DND-41 (cell line): ENCODE data around the gene IGSF11.

Experiments
- ATAC-seq: fragments of 200-7000 bp; cut with Tn5 transposase; 3 replicates; pipeline ENCODE4 v1.9.1; 2021; ENCODE audit warnings: low read depth; ENCODE audit not compliant: insufficient read depth
- DNase-seq: peaks from one replicate; pipeline ENCODE4 v3.0.0-alpha.2; 2020
- H2AFZ ChIP-seq: 2 replicates; pipeline ENCODE4 v1.6.0; 2012; ENCODE audit warnings: low read depth, low read length
- H3K27ac ChIP-seq: 2 replicates; pipeline ENCODE4 v1.5.1; 2012; ENCODE audit warnings: low read length, inconsistent platforms
- H3K27me3 ChIP-seq: fragments of 200-600 bp; sonication (generic); 2 replicates; pipeline ENCODE4 v1.6.0; 2012; ENCODE audit warnings: low read length, mild to moderate bottlenecking, inconsistent platforms; ENCODE audit not compliant: insufficient read depth, poor library complexity
- H3K36me3 ChIP-seq: 2 replicates; pipeline ENCODE4 v1.5.1; 2012; ENCODE audit warnings: low read length, inconsistent platforms; ENCODE audit not compliant: insufficient read depth
- H3K4me1 ChIP-seq: 2 replicates; pipeline ENCODE4 v1.5.1; 2012; ENCODE audit warnings: mild to moderate bottlenecking, low read length; ENCODE audit not compliant: insufficient read depth
- H3K4me2 ChIP-seq: 2 replicates; pipeline ENCODE4 v1.6.0; 2012; ENCODE audit warnings: mild to moderate bottlenecking, moderate library complexity, low read length, inconsistent platforms; ENCODE audit not compliant: insufficient read depth
- H3K4me3 ChIP-seq, 2 experiments: fragments of 200-600 bp in 1 of 2; shearing (Covaris generic) in 1 of 2; 2 replicates each; pipeline ENCODE4 v1.5.1; 2012 to 2016; ENCODE audit warnings: inconsistent platforms in 2 of 2, low read length in 2 of 2, mild to moderate bottlenecking in 2 of 2, low read depth in 1 of 2, moderate library complexity in 1 of 2
- H3K79me2 ChIP-seq: 2 replicates; pipeline ENCODE4 v1.6.0; 2012; ENCODE audit warnings: low read length, inconsistent platforms; ENCODE audit not compliant: insufficient read depth
- H3K9ac ChIP-seq: 2 replicates; pipeline ENCODE4 v1.6.0; 2012; ENCODE audit warnings: low read depth, mild to moderate bottlenecking, inconsistent platforms, low read length, moderate library complexity
- H3K9me3 ChIP-seq: 2 replicates; pipeline ENCODE4 v1.5.1; 2012; ENCODE audit warnings: low read length, moderate library complexity, mild to moderate bottlenecking, inconsistent platforms; ENCODE audit not compliant: insufficient read depth, severe bottlenecking
- H4K20me1 ChIP-seq: 2 replicates; pipeline ENCODE4 v1.6.0; 2012; ENCODE audit warnings: low read length; ENCODE audit not compliant: insufficient read depth
- CTCF ChIP-seq: IDR thresholded peaks from 2 replicates; pipeline ENCODE4 v1.5.1; 2012; ENCODE audit warnings: borderline replicate concordance, low read length, moderate library complexity, mild to moderate bottlenecking; ENCODE audit not compliant: poor library complexity, severe bottlenecking; ENCODE audit errors: extremely low read depth
- EZH2 ChIP-seq: IDR thresholded peaks from 3 replicates; pipeline ENCODE4 v1.6.1; 2012; ENCODE audit warnings: borderline replicate concordance, low read depth, mild to moderate bottlenecking, moderate library complexity, low read length, inconsistent platforms; ENCODE audit not compliant: severe bottlenecking

Gene IGSF11

GRCh38 chr3:118931996-118932395 is 102.7 kb downstream of the IGSF11 start:
- Histone ChIP-seq H4K20me1 (no peaks in the 10 kb centered on the region), H2AFZ (no peak overlapping the region), H3K36me3 (no peaks in the 10 kb centered on the region), H3K79me2 (no peaks in the 10 kb centered on the region), H3K4me3 (no peak overlapping the region), H3K4me2 (no peak overlapping the region), H3K27ac (no peak overlapping the region), H3K27me3 (no peaks in the 10 kb centered on the region), H3K9ac (no peak overlapping the region), H3K9me3 (no peaks in the 10 kb centered on the region), H3K4me1 (no peaks in the 10 kb centered on the region)
- ATAC-seq (no peak), DNase-seq (no peak)
- TF ChIP-seq CTCF (no peak), EZH2 (no peak)

GRCh38 chr3:118927449-118927848 is 107.2 kb downstream of the IGSF11 start:
- Histone ChIP-seq H3K27ac (no peak overlapping the region), H2AFZ (no peak overlapping the region), H3K9me3 (no peaks in the 10 kb centered on the region), H3K36me3 (no peaks in the 10 kb centered on the region), H3K79me2 (no peaks in the 10 kb centered on the region), H3K27me3 (no peaks in the 10 kb centered on the region), H3K4me3 (no peak overlapping the region), H4K20me1 (no peaks in the 10 kb centered on the region), H3K9ac (no peak overlapping the region), H3K4me2 (no peak overlapping the region), H3K4me1 (no peaks in the 10 kb centered on the region)
- DNase-seq (no peak), ATAC-seq (no peak)
- TF ChIP-seq CTCF (no peak), EZH2 (no peak)

- Histone ChIP-seq H4K20me1 (no peaks in the 10 kb centered on the region), H3K4me1 (no peaks in the 10 kb centered on the region), H3K27me3 (no peaks in the 10 kb centered on the region), H3K9ac (no peak overlapping the region), H3K79me2 (no peaks in the 10 kb centered on the region), H3K9me3 (no peaks in the 10 kb centered on the region), H3K4me2 (no peak overlapping the region), H3K36me3 (no peaks in the 10 kb centered on the region), H3K27ac (no peak overlapping the region), H3K4me3 (no peak overlapping the region), H2AFZ (no peak overlapping the region)
- DNase-seq (no peak), ATAC-seq (no peak)
- TF ChIP-seq CTCF (no peak), EZH2 (no peak)
Measured at GRCh38 chr3:118912188-118912587, 122.5 kb downstream of the IGSF11 start.

DNA sequence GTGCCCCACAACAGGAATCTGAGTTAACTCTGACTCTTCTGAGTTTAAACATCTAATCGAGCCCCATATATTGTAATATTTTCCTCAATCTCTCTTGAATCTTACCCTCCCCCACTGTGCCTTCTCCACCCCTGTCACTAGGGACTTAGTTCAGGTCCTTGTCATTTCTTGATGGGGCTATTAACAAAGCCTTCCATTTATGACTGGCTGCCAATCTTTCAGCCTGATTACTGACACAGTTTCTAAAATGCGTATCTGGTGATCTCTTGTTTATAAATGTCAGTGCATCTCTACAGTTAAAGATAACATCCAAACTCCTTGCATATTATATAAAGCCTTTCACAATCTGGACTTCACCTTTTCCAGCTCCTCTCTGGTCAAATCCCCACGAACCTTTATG is 124.3 kb downstream of the IGSF11 start:
- Histone ChIP-seq H3K4me3 (no peak overlapping the region), H3K36me3 (no peaks in the 10 kb centered on the region), H4K20me1 (no peaks in the 10 kb centered on the region), H2AFZ (no peak overlapping the region), H3K27me3 (no peaks in the 10 kb centered on the region), H3K4me1 (no peaks in the 10 kb centered on the region), H3K4me2 (no peak overlapping the region), H3K9me3 (no peaks in the 10 kb centered on the region), H3K9ac (no peak overlapping the region), H3K27ac (no peak overlapping the region), H3K79me2 (no peaks in the 10 kb centered on the region)
- no peak for ATAC-seq
- TF ChIP-seq CTCF = no peak
- no peak for TF ChIP-seq EZH2
- DNase-seq = no peak
